GM12891 (cell line): Measurements from ENCODE around the gene LRRC15.

Experiments used
- PAX5 ChIP-seq: IDR thresholded peaks from 2 replicates; pipeline ENCODE4 v1.6.1; 2011; ENCODE audit warnings: low read length, moderate library complexity, mild to moderate bottlenecking; ENCODE audit not compliant: insufficient read depth, severe bottlenecking
- POLR2A ChIP-seq: IDR thresholded peaks from 2 replicates; pipeline ENCODE4 v1.6.1; 2011; ENCODE audit warnings: low read depth, low read length, control low read depth
- POLR2AphosphoS5 ChIP-seq: IDR thresholded peaks from 2 replicates; pipeline ENCODE4 v1.6.1; 2011; ENCODE audit warnings: low read depth, low read length, control low read depth
- POU2F2 ChIP-seq: IDR thresholded peaks from 2 replicates; pipeline ENCODE4 v1.6.1; 2011; ENCODE audit warnings: low read depth, mild to moderate bottlenecking, control low read depth, low read length, moderate library complexity
- SPI1 ChIP-seq: IDR thresholded peaks from 2 replicates; pipeline ENCODE4 v1.6.1; 2011; ENCODE audit warnings: low read depth, low read length, control low read depth
- TAF1 ChIP-seq: IDR thresholded peaks from 2 replicates; pipeline ENCODE4 v1.6.1; 2011; ENCODE audit warnings: low read depth, low read length, control low read depth

- TF ChIP-seq POLR2A (no peak), POLR2AphosphoS5 (no peak), TAF1 (no peak), POU2F2 (no peak), PAX5 (no peak), SPI1 (no peak)
Observed at GRCh38 chr3:194395212-194395611, 25.7 kb upstream of the LRRC15 start.
